HG02970 (cell line): ENCODE results near the gene SLC25A30.
"Not testable (repeated sequence)": the region's sequence is repeated elsewhere in the genome, so short reads cannot be mapped to it uniquely, and the experiment has no call there.

Experiments
- ATAC-seq: cut with Tn5 transposase; IDR thresholded peaks from one replicate; pipeline ENCODE4 v1.9.1; 2021; ENCODE audit warnings: mild to moderate bottlenecking, moderate library complexity, moderate number of reproducible peaks; ENCODE audit not compliant: unreplicated experiment, low FRiP score

The SLC25A30 gene

DNA sequence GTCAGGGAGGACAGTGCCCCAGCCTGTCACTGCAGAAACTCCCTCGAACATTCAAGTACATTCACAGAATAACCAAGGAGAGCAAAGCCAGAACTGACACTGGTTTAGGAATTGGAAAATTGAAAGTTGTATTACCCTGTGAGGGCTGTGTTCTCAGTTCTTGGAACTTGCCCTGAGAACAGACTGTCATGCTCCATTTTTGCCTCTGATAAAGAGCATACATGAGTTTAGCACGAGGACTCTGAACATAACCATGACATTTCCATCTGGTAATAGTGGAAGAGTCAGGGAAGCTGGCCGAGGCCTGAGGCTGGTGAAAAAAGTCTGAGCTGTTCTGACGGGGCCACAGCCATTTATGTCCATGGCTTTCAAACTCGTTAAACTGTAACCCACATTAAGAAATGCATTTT lies 15.2 kb upstream of the SLC25A30 start:
- no peak for ATAC-seq

DNA sequence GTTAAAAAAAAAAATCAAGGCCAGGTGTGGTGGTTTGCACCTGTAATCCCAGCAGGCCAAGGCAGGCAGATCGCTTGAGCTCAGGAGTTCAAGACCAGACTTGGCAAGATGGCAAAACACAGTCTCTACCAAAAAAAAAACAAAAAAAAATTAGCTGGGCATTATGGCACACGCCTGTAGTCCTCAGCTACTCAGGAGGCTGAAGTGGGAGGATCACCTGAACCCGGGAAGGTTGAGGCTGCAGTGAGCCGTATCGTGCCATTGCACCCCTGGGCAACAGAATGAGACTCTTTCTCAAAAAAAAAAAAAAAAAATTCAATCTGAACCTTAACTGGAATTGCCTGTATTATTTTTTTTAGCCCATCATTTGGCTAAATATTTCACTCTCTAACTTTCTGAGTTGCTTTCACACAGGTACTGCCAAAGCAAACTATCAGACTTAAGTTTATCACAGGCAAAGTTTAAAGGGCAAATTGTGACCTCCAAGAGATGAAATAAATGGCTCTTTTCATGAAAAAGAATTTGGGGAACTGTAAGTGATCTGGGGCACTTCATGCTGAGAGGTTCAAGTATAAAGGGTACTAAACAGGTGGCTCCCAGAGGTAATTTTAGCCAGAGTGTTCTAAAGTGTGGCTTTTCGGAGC lies 14.7 kb upstream of the SLC25A30 start:
- no peak for ATAC-seq

DNA sequence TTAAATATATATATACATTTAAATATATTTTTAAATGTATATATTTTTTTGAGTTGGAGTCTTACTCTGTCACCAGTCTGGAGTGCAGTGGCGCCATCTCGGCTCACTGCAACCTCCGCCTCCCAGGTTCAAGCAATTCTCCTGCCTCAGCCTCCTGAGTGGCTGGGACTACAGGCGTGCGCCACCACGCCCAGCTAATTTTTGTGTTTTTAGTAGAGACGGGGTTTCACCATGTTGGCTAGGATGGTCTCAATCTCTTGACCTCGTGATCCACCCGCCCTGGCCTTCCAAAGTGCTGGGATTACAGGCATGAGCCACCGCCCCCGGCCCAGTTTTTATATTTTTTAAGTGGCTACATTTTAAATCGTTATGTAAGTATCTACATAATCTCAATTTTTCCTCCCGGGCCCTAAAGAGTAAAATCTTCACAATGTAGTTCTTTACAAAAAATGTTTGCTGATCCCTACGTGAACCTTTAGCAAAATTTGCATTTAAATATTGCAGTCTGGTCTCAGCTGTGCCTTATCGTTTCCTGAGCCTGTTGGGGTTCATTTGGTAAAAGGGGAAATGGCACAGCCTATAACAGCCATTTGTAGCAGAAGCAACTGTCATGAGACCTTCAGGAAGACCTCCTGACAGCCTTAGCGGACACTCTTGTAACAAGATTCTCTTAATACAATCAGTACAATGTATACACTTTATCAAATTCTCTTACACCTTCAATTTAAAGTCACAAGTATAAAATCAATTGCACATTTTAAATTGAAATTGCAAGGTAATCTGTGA lies 8.1 kb upstream of the SLC25A30 start:
- not testable (repeated sequence) for ATAC-seq

DNA sequence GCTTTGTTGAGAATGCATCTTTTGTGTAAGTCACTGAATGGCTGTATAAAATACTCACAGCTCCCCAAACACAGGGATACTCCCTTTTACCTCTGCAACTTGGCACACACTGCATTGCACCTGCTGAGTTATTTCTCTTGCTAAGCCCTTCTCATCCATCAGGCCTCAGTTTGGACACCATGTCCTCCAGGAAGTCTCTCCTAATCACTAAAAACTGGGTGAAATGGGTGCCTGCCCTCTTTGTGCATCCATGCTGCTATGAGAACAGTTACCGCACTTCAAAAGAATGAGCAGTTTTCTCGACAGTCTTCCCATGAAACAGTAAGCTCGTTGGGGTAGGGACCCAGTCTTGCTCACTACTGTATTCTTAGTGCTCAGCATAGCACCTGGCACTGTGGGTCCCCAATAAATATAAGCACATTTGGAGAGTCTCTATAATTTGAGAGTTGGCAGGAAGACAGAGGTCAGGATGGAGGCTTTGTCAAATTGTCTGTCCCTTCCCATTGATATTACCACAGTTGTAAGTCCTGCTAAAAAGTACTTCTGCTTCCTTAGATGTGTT lies 4.6 kb upstream of the SLC25A30 start:
- no peak for ATAC-seq

- no peak for ATAC-seq
These were observed 1.8 kb upstream of the SLC25A30 start for GRCh38 chr13:45419945-45420344.

DNA sequence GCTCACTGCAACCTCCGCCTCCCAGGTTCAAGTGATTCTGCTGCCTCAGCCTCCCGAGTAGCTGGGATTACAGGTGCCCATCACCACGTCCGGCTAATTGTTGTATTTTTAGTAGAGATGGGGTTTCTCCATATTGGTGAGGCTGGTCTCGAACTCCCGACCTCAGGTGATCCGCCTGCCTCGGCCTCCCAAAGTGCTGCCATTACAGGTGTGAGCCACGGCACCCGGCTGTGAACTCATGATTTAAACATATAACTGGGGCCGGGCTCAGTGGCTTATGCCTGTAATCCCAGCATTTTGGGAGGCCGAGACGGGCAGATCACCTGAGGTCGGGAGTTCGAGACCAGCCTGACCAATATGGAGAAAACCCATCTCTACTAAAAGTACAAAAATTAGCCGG lies 1.2 kb upstream of the SLC25A30 start:
- ATAC-seq = not testable (repeated sequence)

DNA sequence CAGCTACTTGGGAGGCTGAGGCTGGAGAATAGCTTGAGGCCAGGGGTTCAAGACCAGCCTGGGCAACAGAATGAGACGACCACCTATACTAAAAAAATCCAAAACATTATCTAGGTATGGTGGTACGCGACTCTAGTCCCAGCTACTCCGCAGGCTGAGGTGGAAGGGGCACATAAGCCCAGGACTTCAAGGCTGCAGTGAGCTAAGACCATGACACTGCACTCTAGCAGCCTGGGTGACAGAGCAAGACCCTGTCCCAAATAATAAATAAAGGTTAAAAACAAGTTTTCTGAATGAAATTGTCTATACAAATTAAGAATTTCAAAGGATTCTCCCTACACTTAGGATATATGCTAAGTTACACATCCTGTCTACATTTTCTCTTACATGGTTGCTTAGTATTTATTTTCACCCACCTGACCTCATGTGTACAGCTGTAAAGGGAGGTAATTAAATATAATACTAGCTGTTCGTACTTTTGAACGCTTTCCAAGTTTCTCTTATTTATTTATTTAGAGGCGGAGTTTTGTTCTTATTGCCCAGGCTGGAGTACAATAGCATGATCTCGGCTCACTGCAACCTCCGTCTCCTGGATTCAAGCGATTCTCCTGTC lies 1.6 kb downstream of the SLC25A30 start:
- no peak for ATAC-seq

GRCh38 chr13:45415112-45415511 lies 3.1 kb downstream of the SLC25A30 start:
- ATAC-seq = no peak

- ATAC-seq = no peak
These were observed 4.3 kb downstream of the SLC25A30 start for GRCh38 chr13:45413826-45414307.

- ATAC-seq = no peak
These were observed 5.7 kb downstream of the SLC25A30 start for GRCh38 chr13:45412274-45413049.

DNA sequence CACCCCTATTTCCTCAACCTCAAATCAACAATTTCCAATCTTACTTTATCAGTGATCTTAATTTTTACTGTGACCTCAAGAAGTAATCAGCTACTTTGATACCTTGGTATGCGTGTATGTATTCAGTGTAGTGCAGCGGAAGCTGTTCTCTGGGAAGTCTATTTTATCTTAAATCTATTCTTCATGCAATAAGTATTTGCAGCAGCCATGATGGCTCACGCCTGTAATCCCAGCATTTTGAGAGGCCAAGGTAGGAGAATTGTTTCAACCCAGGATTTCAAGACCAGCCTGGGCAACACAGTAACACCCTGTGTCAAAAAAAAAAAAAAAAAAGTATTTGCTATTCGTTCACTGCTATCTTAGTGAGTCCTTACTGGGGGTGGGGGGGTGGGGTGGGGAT lies 6.5 kb downstream of the SLC25A30 start:
- no peak for ATAC-seq

GRCh38 chr13:45411221-45411620 lies 7.0 kb downstream of the SLC25A30 start:
- ATAC-seq = no peak

DNA sequence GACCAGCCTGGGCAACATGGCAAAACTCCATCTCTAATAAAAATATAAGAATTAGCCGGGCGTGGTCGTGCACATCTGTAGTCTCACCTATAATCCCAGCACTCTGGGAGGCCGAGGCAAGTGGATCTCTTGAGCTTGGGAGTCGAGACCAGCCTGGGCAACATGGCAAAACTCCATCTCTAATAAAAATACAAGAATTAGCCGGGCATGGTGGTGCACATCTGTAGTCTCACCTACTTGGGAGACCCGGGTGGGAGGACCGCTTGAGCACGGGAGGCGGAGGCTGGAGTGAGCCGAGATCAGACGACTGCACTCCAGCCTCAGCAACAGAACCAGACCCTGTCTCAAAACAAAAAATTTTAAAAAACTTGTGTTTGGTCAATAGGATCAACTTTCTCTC lies 7.7 kb downstream of the SLC25A30 start:
- no peak for ATAC-seq

GRCh38 chr13:45410001-45410400 lies 8.2 kb downstream of the SLC25A30 start:
- no peak for ATAC-seq

- ATAC-seq = no peak
These were observed 11.8 kb downstream of the SLC25A30 start for GRCh38 chr13:45406421-45406820.

- no peak for ATAC-seq
These were observed 15.1 kb downstream of the SLC25A30 start for GRCh38 chr13:45403081-45403480.

GRCh38 chr13:45402641-45403040 lies 15.5 kb downstream of the SLC25A30 start:
- no peak for ATAC-seq

DNA sequence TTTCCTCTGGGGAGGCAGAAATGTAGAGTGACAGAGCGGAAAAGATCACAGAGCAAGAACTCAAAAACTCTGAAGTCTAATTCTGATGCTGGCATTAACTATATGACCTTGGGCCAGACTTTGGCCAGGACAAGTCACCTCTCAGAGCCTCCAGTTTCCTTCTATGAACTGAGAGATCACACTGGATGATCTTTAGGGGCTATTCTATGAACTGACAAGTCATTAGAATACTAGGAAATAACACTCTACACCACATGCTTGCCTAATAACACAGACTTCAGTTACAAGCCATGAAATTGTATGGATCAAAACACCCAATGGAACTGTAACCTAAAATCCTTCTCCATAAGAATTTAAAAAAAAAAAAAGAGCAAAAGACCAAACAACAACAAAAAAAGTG lies 16.9 kb downstream of the SLC25A30 start:
- no peak for ATAC-seq

DNA sequence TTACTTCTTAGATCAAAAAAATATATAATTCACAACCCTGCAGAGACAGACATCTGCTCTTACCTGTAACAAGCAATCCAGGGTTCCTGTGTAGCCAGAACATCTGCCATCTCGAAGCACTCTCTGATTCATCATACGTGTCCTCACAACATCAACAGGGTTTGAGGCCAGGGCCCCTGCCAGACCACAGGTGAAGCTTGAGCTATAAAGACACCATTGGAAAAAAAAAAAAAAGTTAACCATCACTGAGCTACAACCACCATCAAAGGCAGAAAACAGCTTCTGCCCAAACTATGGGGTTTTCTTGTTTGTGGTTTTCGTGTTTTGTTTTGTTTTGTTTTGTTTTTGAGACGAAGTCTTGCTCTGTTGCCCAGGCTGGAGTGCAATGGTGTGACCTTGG lies 19.3 kb downstream of the SLC25A30 start:
- no peak for ATAC-seq

GRCh38 chr13:45396533-45397095 lies 21.6 kb downstream of the SLC25A30 start:
- no peak for ATAC-seq
